Measurements from ENCODE around the gene GNG7. TPM values are rescaled to one million over a fixed set of nuclear protein-coding genes. Genes with fewer than 3 reads are reported as not detected.
"Not testable (repeated sequence)": the region's sequence is repeated elsewhere in the genome, so short reads cannot be mapped to it uniquely, and the experiment has no call there.

The GNG7 gene
- total and polyA plus RNA-seq, 12 donors: 0.83 to 16.5 (median 7.8) TPM

GRCh38 chr19:2668175-2668763, 34.2 kb downstream of the GNG7 start:
- Histone ChIP-seq H3K9me3 (replicated peaks in 1 of 3) (no peaks in the 10 kb centered on the region), H3K27ac (no peak overlapping the region), H3K27me3 (no peaks in the 10 kb centered on the region), H3K4me3 (no peak overlapping the region), H3K4me1 (replicated peaks in 1 of 2) (no peaks in the 10 kb centered on the region), H3K36me3 (replicated peaks in 1 of 2) (no peaks in the 10 kb centered on the region)
- WGBS, 4 donors: 86 to 94% (median 88%) methylated on average over 14 to 15 of the region's 15 CpGs
- no peak for TF ChIP-seq POLR2A (IDR thresholded peaks at IDR 0.05)
- no peak for DNase-seq
- intact Hi-C loops (cut with DNase I): no loop called here

GRCh38 chr19:2667349-2667748, 35.1 kb downstream of the GNG7 start:
- H3K36me3 ChIP-seq (replicated peaks in 1 of 2); H3K9me3 ChIP-seq (replicated peaks in 1 of 3); H3K4me3 ChIP-seq; H3K27ac ChIP-seq; DNase-seq; H3K27me3 ChIP-seq; H3K4me1 ChIP-seq (replicated peaks in 1 of 2); intact Hi-C loops (cut with DNase I): not testable (repeated sequence)
- WGBS, 4 donors: 92 to 95% (median 94%) methylated on average over 10 of the region's 10 CpGs

- TF ChIP-seq POLR2A (IDR thresholded peaks at IDR 0.05) (no peak), CTCF (IDR thresholded peaks at IDR 0.05) (no peak)
- WGBS, 4 donors: 85 to 91% (median 87%) methylated on average over 9 of the region's 9 CpGs
- no peaks in the 10 kb centered on the region for H3K4me1 ChIP-seq (replicated peaks in 1 of 2)
- H3K27me3 ChIP-seq: no peaks in the 10 kb centered on the region
- no peaks in the 10 kb centered on the region for H3K9me3 ChIP-seq (replicated peaks in 1 of 3)
- H3K36me3 ChIP-seq (replicated peaks in 1 of 2): no peaks in the 10 kb centered on the region
- intact Hi-C loops (cut with DNase I): no loop called here
- no peak for DNase-seq
- no peak overlapping the region for H3K4me3 ChIP-seq
- no peak overlapping the region for H3K27ac ChIP-seq
Observed at GRCh38 chr19:2666344-2666994, 36.0 kb downstream of the GNG7 start.

GRCh38 chr19:2665103-2665502, 37.4 kb downstream of the GNG7 start:
- Histone ChIP-seq H3K4me1 (replicated peaks in 1 of 2) (no peaks in the 10 kb centered on the region), H3K9me3 (replicated peaks in 1 of 3) (no peaks in the 10 kb centered on the region), H3K27me3 (no peaks in the 10 kb centered on the region), H3K27ac (no peak overlapping the region), H3K36me3 (replicated peaks in 1 of 2) (no peaks in the 10 kb centered on the region), H3K4me3 (no peak overlapping the region)
- no peak for DNase-seq
- 92 to 95% (median 93%) methylated on average over 9 to 11 of the region's 11 CpGs for WGBS, 4 donors
- intact Hi-C loops (cut with DNase I): no loop called here
- TF ChIP-seq POLR2A (IDR thresholded peaks at IDR 0.05) (no peak), CTCF (IDR thresholded peaks at IDR 0.05) (no peak)

- peak in 1 of 7 donors; percentile 79 for DNase-seq
- H3K36me3 ChIP-seq (replicated peaks in 1 of 2): no peaks in the 10 kb centered on the region
- intact Hi-C loops (cut with DNase I): no loop called here
- 67 to 86% (median 74%) methylated on average over 12 to 18 of the region's 18 CpGs for WGBS, 4 donors
- H3K4me3 ChIP-seq: no peak overlapping the region
- no peaks in the 10 kb centered on the region for H3K9me3 ChIP-seq (replicated peaks in 1 of 3)
- no peaks in the 10 kb centered on the region for H3K27me3 ChIP-seq
- no peaks in the 10 kb centered on the region for H3K4me1 ChIP-seq (replicated peaks in 1 of 2)
- H3K27ac ChIP-seq: peak overlapping the region in 1 of 5 donors; percentile 44
- TF ChIP-seq CTCF (IDR thresholded peaks at IDR 0.05): no peak
- no peak for TF ChIP-seq POLR2A (IDR thresholded peaks at IDR 0.05)
Observed at GRCh38 chr19:2663920-2664571, 38.4 kb downstream of the GNG7 start.

Data from adrenal gland (tissue), 12 donors.